Renal pelvis (tissue), 4 donors: ENCODE measurements around the gene C1orf21. TPM values are rescaled to one million over a fixed set of nuclear protein-coding genes. Genes with fewer than 3 reads are reported as not detected.

Experiments
- DNase-seq: peaks from one replicate; pipeline ENCODE4 v3.0.0-alpha.2; 2013
- polyA plus RNA-seq, 3 donors: library from polyadenylated mRNA; unstranded; fragments of 120-200 nt; gene quantifications; one replicate each; pipeline ENCODE4 v1.2.1, GENCODE V29; 2013; ENCODE audit not compliant: insufficient read length in 3 of 3

Gene C1orf21
- polyA plus RNA-seq, 3 donors, result 28.2 to 31.9 (median 29.2) TPM

DNA sequence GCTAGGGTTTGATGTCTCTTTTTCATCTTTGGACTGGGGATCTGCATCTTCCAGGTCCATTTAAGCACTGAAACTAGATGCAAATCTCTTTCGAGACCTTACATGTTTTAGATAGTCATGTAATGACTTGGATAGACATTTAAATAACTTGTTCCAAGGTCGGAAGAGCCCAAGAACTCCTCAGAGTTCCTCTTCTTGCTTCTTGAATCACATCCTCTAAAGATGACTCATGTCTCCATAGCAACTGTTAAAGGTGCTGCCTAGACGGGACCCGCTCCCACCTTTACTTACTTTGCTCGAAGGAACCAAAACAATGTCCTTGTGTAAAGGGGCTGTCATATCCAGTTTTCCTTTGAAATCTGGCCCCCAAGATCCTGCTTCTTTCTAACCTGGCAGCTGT, 237.8 kb downstream of the C1orf21 start:
- no peak for DNase-seq

DNA sequence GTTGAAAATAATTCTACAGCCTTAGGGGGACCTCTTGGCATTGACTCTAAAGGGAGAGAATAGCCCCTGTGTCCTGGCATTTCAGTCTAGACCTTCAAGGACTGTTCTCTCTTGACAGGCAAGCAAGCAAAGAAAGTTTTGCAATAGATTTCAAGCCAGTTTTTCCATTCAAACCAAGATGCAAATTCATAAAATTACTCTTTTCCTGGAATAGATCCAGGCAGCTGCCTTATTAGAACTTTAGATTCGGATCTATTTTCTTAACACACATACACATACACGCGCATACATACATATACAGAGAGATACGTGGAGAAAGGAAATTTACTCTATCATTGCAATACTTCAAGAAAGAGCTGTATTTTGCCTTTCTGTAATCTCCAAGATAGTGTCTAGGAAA, 238.4 kb downstream of the C1orf21 start:
- DNase-seq, result no peak

DNA sequence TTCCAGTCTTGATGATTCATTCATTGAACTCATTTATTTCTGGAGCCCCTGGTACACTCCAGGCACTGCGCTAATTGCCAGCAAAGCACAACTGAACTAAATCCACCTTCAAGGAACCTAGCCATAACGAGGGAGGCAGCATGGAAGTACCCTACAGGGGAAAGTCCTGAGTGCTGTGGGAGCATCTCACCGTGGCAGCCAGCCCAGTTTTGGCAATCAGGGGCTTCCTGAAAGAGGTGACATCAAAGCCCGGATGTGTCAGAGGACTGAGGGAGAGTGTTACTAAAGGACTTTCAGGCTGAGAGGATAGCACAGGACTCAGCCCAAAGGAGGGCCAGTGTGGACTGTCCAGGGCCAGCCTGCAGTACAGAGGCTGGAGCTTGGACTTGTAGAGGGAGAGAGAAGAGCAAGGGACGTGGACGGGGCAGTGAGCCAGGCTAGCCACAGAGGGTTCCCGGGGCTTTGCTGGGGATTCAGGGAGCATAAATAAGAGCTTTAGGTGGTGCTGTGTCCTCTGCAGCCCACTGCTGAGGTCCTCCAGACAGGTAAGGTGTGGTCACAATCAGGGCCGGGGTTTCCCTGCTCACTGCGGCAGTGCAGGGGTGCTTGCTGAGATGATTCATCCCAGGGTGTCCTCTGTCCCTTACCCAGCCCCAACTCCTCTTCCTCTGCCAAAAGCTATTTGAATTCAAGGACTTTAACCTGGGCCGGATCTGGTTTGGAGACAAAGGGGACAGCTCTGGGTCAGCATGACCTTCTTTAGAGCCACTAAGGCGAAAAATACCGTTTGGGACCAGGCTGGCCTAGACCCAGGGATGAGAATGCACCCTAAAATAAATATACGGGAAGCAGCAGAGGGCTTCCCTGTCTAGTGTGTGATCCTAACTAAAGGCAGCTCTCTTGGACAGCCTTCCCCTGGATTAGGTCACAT, 239.5 kb downstream of the C1orf21 start:
- DNase-seq, result no peak

DNA sequence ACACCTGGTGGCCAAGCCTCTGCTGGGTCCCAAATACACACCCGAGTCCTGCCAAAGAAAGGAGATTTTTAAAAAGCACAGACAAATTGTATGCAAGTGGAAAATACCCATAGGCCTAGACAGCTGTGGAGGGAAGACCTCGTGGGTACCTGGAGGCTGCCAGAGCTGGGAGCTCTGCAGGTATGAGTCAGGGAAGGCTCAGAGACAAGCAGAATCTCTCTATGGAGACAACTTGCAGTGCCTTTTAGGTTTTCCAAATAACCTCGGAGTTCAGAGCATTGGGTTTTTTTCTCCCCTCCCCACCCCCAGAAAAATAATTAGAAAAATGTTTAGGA, 240.1 kb downstream of the C1orf21 start:
- DNase-seq, result no peak

DNA sequence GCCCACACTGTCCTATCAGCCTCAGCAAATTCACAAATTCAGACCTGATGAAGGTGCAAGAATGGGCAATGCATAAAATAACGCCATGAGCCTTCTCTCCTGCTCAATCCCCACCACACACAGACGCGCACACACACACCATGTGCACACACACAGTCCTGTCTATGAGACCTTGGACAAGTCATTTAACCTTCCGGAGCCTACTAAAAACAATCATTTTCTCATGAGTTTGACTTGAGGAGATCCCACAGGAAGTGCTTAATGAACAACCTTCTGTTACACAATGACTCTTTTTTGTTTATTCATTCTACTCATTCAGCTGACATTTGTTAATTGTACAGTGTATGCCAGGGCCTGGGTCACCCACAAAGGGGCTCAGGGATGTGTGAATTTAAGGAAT, 242.4 kb downstream of the C1orf21 start:
- DNase-seq, result no peak

DNA sequence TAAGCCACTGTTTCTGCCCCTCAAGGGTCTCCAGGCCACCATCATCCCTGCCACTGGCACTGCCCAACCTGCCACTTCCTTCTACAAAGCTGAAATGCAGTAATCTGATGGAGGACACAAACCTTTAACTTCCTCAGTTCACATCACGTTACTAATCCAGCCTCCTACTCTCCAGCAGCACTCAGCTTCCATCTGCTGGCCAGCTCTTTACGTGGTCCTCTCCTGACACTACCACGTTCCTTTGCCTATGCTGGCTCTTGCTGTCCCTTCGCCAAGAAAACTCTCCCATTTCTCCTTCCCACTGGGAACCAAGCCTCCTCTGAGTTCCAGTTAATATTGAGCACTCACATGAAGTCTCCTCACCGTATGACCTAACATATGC, 243.8 kb downstream of the C1orf21 start:
- no peak for DNase-seq

DNA sequence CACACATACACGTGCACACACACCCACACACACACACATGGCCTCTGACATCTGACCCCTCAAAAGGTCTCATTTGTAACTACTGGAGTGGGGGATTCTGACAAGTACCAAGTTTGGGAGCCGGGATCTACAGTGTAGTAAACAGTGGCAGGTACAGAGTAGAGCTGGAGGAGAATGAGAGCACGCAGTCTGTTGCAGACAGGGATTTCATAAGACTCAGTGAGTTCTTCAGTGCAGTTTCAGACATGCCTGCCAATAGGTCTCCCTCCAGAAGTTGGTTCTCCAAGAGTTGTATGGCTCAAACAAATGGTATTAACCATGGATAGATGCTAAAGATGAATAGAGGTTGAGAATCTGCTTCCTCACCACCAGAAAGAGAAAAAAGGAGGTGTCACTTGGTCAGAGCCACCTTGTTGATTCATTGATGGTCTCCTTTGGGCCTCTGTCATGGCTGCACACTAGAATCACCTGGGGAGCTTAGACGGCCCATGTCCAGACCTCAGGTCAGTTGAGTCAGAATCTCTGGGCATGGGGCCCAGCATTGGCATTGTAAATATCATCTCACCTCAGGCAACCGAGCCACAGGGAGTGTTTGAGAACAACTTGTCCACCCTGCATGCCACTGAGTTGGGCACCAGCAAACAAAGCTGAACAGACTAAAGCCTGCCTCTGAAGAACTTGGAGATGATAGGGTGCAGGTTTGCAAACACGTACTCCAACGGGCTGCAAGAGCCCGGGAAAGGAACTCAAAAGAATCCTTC, 245.8 kb downstream of the C1orf21 start:
- DNase-seq, result no peak

DNA sequence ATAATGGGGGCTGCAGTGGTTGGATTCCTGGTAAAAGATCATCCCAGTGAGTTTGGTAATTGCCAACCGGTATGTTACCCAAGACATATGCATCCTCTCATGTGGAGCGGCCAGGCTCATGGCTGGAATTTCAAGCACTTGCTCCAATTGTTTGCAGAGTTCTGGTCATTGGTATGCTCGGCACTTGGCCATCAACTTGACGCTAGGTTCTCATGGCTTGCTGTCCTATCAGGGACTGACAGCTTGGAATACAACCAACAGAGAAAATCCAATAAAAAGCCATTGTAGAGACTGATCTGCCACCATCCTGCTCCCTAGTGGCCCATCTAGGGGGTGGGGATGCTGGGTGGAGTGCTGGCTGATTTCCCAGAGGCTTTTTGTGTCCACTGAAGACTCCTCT, 247.0 kb downstream of the C1orf21 start:
- no peak for DNase-seq

DNA sequence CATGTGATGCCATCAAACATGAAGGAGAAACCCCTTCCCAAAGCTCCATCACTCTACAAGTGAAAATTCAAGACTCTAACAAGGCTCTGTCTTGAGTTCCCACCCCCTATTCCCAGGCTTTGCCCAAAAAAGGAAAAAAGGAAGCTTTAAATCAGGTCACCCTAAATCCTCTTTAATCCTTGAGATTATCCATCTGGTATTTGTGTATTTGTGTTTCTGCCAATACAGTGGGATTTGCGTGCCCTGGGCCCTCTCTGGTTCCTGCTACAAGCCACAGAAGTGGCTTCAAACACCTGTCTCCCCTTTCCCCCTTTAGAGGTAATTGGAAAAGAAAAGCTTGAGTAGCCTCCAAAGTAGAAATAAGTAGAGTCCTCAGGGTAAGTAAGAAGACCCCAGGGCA, 247.5 kb downstream of the C1orf21 start:
- DNase-seq, result no peak

DNA sequence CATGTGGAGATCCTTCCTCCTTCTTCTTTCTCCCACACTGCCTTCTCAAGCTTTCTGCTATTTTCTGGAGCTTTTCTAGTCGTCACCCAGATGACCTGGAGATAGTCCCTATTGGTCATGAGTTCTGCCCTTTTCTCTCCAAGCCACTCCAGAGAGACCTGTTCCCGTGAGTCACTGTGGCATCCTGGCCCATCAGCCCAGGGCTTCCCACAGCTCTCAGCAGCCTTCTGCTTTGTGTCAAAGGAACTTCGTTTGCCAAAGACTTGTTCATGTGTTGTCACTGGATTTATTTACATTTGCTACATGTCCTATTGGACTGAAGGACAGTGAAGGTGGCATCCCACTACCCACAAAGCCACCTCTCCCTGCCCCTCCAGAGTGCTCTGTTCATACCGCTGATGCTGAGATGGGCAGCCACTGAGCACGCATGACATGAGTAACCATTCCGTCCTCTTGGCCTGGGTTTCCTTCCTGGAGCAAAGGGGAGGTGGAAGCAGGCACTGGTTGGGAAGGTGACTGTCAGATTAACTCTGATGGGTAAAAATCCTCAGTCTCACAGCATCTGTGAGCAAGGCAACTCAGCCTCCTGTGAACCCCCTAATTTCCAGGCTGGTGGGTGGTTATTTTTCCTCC, 248.6 kb downstream of the C1orf21 start:
- no peak for DNase-seq

DNA sequence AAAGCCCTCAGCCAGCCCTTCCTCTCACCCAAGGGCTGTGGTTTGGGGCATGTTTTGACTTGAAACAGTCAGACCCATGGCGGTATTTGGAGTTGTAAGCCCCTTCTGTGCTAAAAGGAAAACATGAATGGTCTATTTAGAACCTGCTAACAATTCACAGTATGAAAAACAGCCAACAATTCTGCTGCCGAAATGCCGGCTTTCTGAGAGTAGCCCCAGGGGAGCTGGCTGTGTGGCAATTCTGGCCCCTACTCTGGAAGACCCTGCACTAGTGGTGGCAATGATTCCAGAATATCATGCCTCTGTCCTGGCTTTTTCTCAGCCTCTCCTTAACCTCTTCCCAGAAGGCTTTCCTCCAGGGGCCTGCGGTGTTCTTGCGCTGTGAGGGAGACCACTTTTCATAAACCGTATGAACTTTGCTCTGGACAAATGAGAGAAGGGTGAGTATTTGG, 249.2 kb downstream of the C1orf21 start:
- DNase-seq, result no peak

DNA sequence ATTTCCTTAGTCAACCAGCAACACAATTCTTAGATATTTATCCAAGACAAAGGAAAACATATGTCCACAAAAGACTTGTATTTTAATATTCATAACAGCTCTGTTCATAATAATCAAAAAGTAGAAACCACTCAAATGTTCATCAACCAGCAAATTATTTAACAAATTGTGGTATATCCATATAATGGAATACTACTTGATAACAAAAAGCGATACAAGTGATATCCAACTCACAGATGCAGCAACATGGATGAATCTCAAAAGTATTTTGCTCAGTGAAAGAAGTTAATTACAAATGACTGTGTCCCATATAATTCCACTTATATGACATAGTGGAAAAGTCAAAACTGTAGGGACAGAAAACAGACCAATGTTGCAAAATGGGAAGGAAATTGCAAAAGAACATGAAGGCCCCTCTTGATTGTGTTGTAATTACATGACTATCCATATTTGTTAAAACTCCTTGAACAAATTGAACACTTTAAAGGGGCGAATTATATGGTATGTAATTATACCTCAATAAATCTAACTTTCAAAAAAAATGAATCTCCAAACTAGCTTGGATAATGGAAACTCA, 250.9 kb downstream of the C1orf21 start:
- DNase-seq, result no peak

DNA sequence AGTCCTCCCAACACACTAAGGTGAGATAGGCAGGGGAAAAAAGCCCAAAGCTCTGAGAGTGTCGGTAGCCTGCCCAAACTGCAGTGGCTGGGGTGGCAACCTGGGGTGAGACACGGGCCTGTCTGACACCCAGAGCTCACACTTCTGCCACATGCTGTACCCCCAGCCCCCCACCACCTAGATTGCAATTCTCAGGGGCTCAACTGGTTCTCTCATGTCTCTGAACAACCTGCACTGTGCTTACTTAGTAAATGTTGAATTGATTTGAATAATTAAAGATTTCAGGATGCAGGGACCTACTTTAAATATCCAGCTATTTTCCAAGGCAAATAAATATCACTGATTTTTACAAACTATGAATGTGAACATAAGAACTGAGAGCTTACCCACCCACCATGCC, 252.4 kb downstream of the C1orf21 start:
- no peak for DNase-seq

DNA sequence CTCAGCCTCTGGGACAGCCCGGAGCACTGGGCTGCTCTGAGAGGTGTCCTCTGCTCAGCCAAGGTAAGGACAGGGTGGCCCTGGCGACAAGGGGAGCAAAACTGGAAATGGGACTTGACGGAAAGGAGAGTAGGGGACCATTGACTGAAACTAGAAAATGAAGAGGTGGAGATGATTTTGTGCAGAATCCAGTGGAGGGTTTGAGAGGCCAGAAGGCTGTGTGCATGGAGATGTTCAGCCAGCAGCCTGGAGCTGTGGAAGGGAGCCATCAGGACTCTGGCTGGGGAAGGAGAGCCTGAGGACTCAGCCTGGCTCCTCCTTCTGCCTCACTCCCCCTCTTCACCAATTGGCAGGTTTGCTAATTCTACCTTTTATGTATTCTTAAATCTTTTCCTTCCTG, 253.7 kb downstream of the C1orf21 start:
- no peak for DNase-seq

DNA sequence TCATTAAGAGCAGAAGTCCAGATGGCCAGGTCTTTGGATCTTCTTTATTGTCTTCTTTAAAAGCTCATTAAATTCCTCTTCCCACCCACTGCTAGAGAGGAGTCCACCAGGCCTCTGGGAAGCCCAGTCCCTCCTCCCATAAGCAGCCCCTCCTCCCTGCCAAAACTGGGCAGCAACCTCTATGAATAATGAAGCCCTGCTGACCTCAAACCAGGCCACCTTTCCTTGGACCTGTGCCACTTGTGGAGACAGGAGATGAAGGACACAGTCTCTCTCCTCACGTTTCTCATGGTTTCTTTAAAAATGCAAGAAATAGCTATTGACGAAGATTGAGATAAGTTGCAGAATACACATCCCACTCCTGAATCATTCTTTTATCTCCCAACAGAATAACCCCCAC, 255.1 kb downstream of the C1orf21 start:
- DNase-seq, result no peak

DNA sequence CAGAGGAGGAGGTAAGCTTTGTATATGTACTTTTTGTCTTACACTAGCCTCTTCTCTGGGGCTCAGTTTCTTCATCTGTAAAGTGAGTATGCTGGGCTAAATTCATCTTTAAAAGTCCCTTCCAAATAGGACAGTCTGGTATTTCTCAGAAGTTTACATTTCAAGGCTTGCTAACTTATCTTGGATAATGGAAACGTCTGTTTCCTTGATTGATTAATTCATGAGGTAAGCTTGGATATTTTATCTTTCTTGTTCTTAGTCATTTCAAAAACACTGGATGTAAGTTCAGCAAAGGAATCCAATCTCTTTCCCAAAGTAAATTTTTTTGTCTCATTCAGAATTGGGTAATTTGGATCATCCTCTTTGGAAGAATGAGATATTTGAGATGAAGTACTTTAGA, 256.8 kb downstream of the C1orf21 start:
- DNase-seq, result no peak

DNA sequence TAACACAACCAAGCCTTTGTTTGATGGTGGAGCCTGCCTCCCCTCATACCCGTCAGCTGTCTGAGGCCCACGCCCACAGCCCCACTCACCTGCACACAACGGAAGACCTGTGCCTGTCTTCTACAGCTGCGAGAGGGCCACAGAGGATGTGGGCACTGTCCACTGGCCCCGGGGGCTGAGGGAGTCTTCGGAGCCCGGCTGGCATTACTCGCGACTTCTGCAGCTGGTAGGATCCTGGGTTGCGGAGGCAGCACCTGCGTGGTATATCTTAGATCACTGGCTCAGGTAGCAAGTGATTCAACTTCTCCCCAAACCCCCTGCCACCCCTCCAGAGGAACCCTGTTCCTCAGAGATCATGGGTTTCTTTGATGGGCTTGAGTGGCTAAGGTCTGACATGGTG, 257.9 kb downstream of the C1orf21 start:
- no peak for DNase-seq

DNA sequence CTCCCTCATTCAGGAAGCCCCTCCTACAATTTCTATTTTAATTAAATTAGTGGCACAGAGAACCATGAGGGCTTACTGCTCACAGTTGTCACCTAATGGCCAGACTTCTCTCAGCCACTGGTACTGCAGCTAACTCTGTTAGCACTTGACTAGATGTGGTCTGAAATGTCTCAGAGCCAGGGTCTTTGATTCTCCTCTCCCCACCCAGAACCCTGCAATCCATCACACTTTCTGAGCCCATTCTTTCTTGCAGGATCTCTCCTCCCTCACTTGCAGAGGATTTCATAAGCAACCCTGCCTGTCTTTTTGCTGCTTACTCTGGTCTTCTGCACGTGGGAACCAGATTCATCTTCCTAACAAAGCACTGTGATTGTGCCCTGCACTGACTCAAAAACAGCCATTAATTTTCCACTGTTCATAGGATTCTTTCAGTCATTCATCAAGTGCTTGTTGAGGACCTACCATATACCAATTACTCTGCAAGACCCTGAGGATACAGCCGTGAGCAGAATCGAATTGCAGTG, 259.4 kb downstream of the C1orf21 start:
- no peak for DNase-seq

DNA sequence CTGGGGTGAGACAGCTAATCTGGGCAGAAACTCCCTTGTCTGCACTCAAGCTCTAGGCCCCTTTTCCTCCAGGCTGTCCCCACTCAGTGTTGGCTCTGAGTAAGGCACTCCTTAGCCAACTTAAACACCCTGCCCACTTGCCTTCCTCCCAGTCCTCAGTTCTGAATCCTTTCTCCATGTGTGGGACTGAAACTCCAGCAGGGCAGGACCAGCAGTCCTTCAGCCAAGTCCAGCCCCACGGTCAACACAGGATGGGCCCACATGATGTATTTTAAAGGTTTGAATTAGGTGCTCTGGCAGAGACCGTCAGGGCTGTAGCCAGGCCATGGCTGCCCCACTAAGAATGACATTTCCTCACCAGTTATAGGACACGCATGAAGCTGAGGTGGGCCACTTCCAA, 260.0 kb downstream of the C1orf21 start:
- DNase-seq, result no peak

DNA sequence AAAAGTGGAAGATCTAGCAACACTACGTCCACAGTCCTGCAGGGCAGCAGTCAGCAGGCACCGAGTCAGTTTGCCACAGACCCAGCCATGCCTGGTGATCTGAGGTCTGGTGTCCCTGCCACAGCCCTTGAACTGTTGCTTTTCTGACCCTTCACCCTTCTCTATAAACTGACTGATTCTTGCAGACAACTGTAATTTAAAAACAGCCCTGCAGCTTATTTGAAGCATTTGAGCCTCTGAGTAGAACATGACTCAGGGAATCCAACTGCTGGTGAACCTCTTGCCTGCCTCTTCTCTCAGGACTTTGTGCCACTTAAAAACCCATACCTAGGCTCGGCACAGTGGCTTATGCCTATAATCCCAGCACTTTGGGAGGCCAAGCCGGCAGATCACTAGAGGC, 260.6 kb downstream of the C1orf21 start:
- no peak for DNase-seq

DNA sequence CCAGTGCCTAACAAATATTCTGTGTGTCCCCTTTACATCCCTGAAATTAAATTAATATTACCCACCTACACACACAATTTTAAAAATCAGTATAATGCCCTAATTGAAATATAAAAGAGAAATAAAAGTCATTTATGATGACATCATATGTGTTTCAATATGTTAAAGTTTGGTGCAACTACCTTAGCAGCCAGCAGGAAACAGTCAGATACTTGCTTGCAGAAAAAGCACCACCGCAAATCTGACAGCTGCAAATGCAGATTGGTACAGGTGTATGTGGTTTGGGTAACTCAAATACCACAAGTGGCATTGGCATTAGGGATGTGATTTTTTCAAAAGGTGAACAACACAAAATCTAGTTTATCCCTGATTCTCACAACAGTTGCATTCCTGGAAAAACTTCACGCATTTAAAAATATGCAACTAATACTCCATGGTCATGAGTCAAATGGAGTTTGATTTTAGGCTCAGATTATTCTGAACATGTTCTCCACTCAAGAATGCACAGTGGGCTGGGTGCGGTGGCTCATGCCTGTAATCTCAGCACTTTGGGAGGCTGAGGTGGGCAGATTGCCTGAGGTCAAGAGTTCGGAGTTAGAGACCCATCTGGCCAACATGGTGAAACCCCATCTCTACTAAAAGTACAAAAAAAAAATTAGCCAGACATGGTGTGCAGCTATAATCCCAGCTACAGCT, 261.5 kb downstream of the C1orf21 start:
- DNase-seq, result no peak

DNA sequence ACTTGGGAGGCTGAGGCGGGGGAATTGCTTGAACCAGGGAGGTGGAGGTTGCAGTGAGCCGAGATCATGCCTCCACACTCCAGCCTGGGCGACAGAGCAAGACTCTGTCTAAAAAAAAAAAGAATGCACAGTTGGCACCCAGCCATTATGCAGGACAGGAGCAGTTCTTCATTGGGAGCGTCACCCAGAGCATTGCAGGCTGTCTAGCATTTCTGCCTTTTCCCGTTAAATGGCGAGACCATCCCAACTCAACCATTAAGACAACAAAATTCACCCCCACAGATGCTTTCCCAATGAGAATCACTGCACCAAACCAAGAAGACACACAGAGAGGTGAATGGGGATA, 262.0 kb downstream of the C1orf21 start:
- no peak for DNase-seq
